Activated naive CD8-positive, alpha-beta T cell treated with anti-CD3 and anti-CD28 coated beads, Interleukin-2, amount 10 ng/mL, durations not matched to agents 7 days and 5 days (primary cell): ENCODE results near the gene ZC3H7A. TPM values are rescaled to one million over a fixed set of nuclear protein-coding genes. Genes with fewer than 3 reads are reported as not detected.
"Not testable (repeated sequence)": the region's sequence is repeated elsewhere in the genome, so short reads cannot be mapped to it uniquely, and the experiment has no call there.

ENCODE experiments used
- ATAC-seq: fragments of 150-1000 bp; cut with Tn5 transposase; one replicate; pipeline ENCODE4 v1.10.0; 2021; ENCODE audit warnings: low read depth, moderate library complexity
- POLR2A ChIA-PET: fragments of 350-600 bp; sonication (Branson Sonifier 250); formaldehyde crosslinking; loops from one replicate; lab custom pipeline; 2021; ENCODE audit warnings: antibody characterized with exemption; lab: Charles Lee
- DNase-seq: peaks from one replicate; pipeline ENCODE4 v3.0.0; 2021
- H3K27ac Mint-ChIP-seq: one replicate; pipeline ENCODE4 v1.8.0; 2022; ENCODE audit warnings: mild to moderate bottlenecking, mixed read lengths
- H3K27me3 Mint-ChIP-seq: one replicate; pipeline ENCODE4 v1.8.0; 2022; ENCODE audit warnings: mild to moderate bottlenecking, moderate library complexity, mixed read lengths
- H3K36me3 Mint-ChIP-seq: one replicate; pipeline ENCODE4 v1.8.0; 2021; ENCODE audit warnings: mild to moderate bottlenecking, mixed read lengths
- H3K4me1 Mint-ChIP-seq: one replicate; pipeline ENCODE4 v1.8.0; 2021; ENCODE audit warnings: mixed read lengths
- H3K4me3 Mint-ChIP-seq: one replicate; pipeline ENCODE4 v1.8.0; 2022; ENCODE audit warnings: mild to moderate bottlenecking, moderate library complexity, mixed read lengths
- H3K9me3 Mint-ChIP-seq: one replicate; pipeline ENCODE4 v1.8.0; 2021; ENCODE audit warnings: mixed read lengths
- total RNA-seq, 2 experiments: library from RNA; stranded (reverse); gene quantifications; one replicate each; pipeline ENCODE4 v1.2.3, GENCODE V29; 2021

ZC3H7A gene
- total RNA-seq, 2 experiments from 2014 or later, result 73.1 to 82.5 TPM

- DNase-seq, result peak; percentile 54
- peaks cover 18% of the 10 kb centered on the region for H3K36me3 Mint-ChIP-seq
- H3K9me3 Mint-ChIP-seq, result no peaks in the 10 kb centered on the region
- POLR2A ChIA-PET, result interaction anchor here (0.8 to 3.5 kb wide), 15 partner anchors 9 to 284 kb away, joined by 3 to 36 read pairs (median 4); partner anchors contain the start of genes GSPT1, LITAF, RSL1D1 and TXNDC11
- peaks cover 63% of the 10 kb centered on the region for H3K4me1 Mint-ChIP-seq
- H3K4me3 Mint-ChIP-seq, result peak overlapping the region; percentile 89
- ATAC-seq, result peak; percentile 0
- H3K27ac Mint-ChIP-seq, result peak overlapping the region; percentile 88
- no peaks in the 10 kb centered on the region for H3K27me3 Mint-ChIP-seq
Measured at GRCh38 chr16:11796227-11797165, 562 bp downstream of the ZC3H7A start.

- peak overlapping the region; percentile 88 for H3K27ac Mint-ChIP-seq
- peaks cover 23% of the 10 kb centered on the region for H3K36me3 Mint-ChIP-seq
- no peak for DNase-seq
- H3K4me1 Mint-ChIP-seq, result peaks cover 68% of the 10 kb centered on the region
- peak overlapping the region; percentile 89 for H3K4me3 Mint-ChIP-seq
- no peaks in the 10 kb centered on the region for H3K27me3 Mint-ChIP-seq
- no peaks in the 10 kb centered on the region for H3K9me3 Mint-ChIP-seq
- POLR2A ChIA-PET, result interaction anchor here (1.2 to 3.5 kb wide), 4 partner anchors 9 to 54 kb away, joined by 3 to 36 read pairs (median 12); partner anchors contain the start of gene TXNDC11
- ATAC-seq, result no peak
Measured at GRCh38 chr16:11795887-11796226, 1.2 kb downstream of the ZC3H7A start.

GRCh38 chr16:11794996-11795886 is 1.8 kb downstream of the ZC3H7A start:
- no peaks in the 10 kb centered on the region for H3K27me3 Mint-ChIP-seq
- no peaks in the 10 kb centered on the region for H3K9me3 Mint-ChIP-seq
- peak overlapping the region; percentile 88 for H3K27ac Mint-ChIP-seq
- ATAC-seq (no peak), DNase-seq (no peak)
- POLR2A ChIA-PET, result interaction anchor here (1.2 to 3.5 kb wide), 3 partner anchors 8 to 53 kb away, joined by 3 to 21 read pairs (median 4); partner anchors contain the start of gene TXNDC11
- H3K4me1 Mint-ChIP-seq, result peaks cover 66% of the 10 kb centered on the region
- H3K36me3 Mint-ChIP-seq, result peaks cover 24% of the 10 kb centered on the region
- H3K4me3 Mint-ChIP-seq, result peak overlapping the region; percentile 89

GRCh38 chr16:11794447-11794846 is 2.6 kb downstream of the ZC3H7A start:
- Mint-ChIP-seq H3K27ac (peak overlapping the region; percentile 60), H3K4me1 (peaks cover 59% of the 10 kb centered on the region), H3K9me3 (no peaks in the 10 kb centered on the region), H3K4me3 (peak overlapping the region; percentile 89), H3K36me3 (peaks cover 23% of the 10 kb centered on the region), H3K27me3 (no peaks in the 10 kb centered on the region)
- DNase-seq, result no peak
- POLR2A ChIA-PET, result interaction anchor here (1.3 kb wide), 1 partner anchor 52 kb away, joined by 4 read pairs; the partner anchor contains the start of gene TXNDC11
- ATAC-seq, result no peak

GRCh38 chr16:11793840-11794239 is 3.2 kb downstream of the ZC3H7A start:
- POLR2A ChIA-PET, result interaction anchor here (2.0 kb wide), 1 partner anchor 10 kb away, joined by 4 read pairs; no protein-coding TSS in a partner anchor
- Mint-ChIP-seq H3K36me3 (peaks cover 23% of the 10 kb centered on the region), H3K9me3 (no peaks in the 10 kb centered on the region), H3K4me1 (peaks cover 54% of the 10 kb centered on the region), H3K27me3 (no peaks in the 10 kb centered on the region), H3K27ac (peak overlapping the region; percentile 31), H3K4me3 (peak overlapping the region; percentile 47)
- ATAC-seq, result no peak
- DNase-seq, result no peak

GRCh38 chr16:11792410-11793241 is 4.4 kb downstream of the ZC3H7A start:
- H3K4me3 Mint-ChIP-seq, result peak overlapping the region; percentile 3

GRCh38 chr16:11791144-11791828 is 5.8 kb downstream of the ZC3H7A start:
- ATAC-seq (no peak), DNase-seq (no peak)
- peaks cover 67% of the 10 kb centered on the region for H3K4me1 Mint-ChIP-seq
- no peaks in the 10 kb centered on the region for H3K27me3 Mint-ChIP-seq
- H3K9me3 Mint-ChIP-seq, result no peaks in the 10 kb centered on the region
- POLR2A ChIA-PET, result interaction anchor here (0.6 to 1.2 kb wide), 2 partner anchors 9 to 15 kb away, joined by 3 read pairs; no protein-coding TSS in a partner anchor
- H3K4me3 Mint-ChIP-seq, result no peak overlapping the region
- H3K36me3 Mint-ChIP-seq, result peaks cover 30% of the 10 kb centered on the region
- H3K27ac Mint-ChIP-seq, result peak overlapping the region; percentile 12

More at GRCh38 chr16:11792410-11793241, 4.4 kb downstream of the ZC3H7A start:
- Mint-ChIP-seq H3K4me1 (peaks cover 53% of the 10 kb centered on the region), H3K27ac (peak overlapping the region; percentile 49), H3K27me3 (no peaks in the 10 kb centered on the region), H3K9me3 (no peaks in the 10 kb centered on the region), H3K36me3 (peaks cover 27% of the 10 kb centered on the region)
- POLR2A ChIA-PET, result interaction anchor here (0.6 to 2.0 kb wide), 2 partner anchors 9 to 216 kb away, joined by 4 read pairs; no protein-coding TSS in a partner anchor
- DNase-seq, result no peak
- no peak for ATAC-seq

GRCh38 chr16:11788914-11789313 is 8.1 kb downstream of the ZC3H7A start:
- H3K27ac Mint-ChIP-seq, result no peak overlapping the region
- H3K27me3 Mint-ChIP-seq, result no peaks in the 10 kb centered on the region
- no peak overlapping the region for H3K4me3 Mint-ChIP-seq
- DNase-seq, result no peak
- peaks cover 19% of the 10 kb centered on the region for H3K36me3 Mint-ChIP-seq
- H3K9me3 Mint-ChIP-seq, result no peaks in the 10 kb centered on the region
- no peak for ATAC-seq
- POLR2A ChIA-PET, result no interaction called here
- peaks cover 56% of the 10 kb centered on the region for H3K4me1 Mint-ChIP-seq

GRCh38 chr16:11784980-11785599 is 12.0 kb downstream of the ZC3H7A start:
- Mint-ChIP-seq H3K27ac (peak overlapping the region; percentile 92), H3K4me1 (peaks cover 55% of the 10 kb centered on the region)
- H3K9me3 Mint-ChIP-seq, H3K27me3 Mint-ChIP-seq, H3K36me3 Mint-ChIP-seq, H3K4me3 Mint-ChIP-seq, DNase-seq, ATAC-seq: not testable (repeated sequence)
- POLR2A ChIA-PET, result interaction anchor here (0.7 to 4.2 kb wide), 5 partner anchors 10 to 66 kb away, joined by 3 to 21 read pairs (median 4); partner anchors contain the start of genes RSL1D1, TXNDC11 and ZC3H7A

- Mint-ChIP-seq H3K4me1 (peaks cover 55% of the 10 kb centered on the region), H3K27ac (peak overlapping the region; percentile 78), H3K4me3 (peak overlapping the region; percentile 51)
- DNase-seq, H3K27me3 Mint-ChIP-seq, H3K9me3 Mint-ChIP-seq, ATAC-seq, H3K36me3 Mint-ChIP-seq: not testable (repeated sequence)
- POLR2A ChIA-PET, result interaction anchor here (1.0 to 4.2 kb wide), 4 partner anchors 8 to 16 kb away, joined by 3 to 21 read pairs (median 4); partner anchors contain the start of gene ZC3H7A
Measured at GRCh38 chr16:11784381-11784780, 12.7 kb downstream of the ZC3H7A start.

GRCh38 chr16:11784038-11784369 is 13.1 kb downstream of the ZC3H7A start:
- no peak for ATAC-seq
- Mint-ChIP-seq H3K27ac (peak overlapping the region; percentile 97), H3K4me1 (peaks cover 55% of the 10 kb centered on the region), H3K9me3 (no peaks in the 10 kb centered on the region), H3K4me3 (peak overlapping the region; percentile 78), H3K27me3 (no peaks in the 10 kb centered on the region), H3K36me3 (peaks cover 7% of the 10 kb centered on the region)
- no peak for DNase-seq
- POLR2A ChIA-PET, result interaction anchor here (1.0 to 4.2 kb wide), 3 partner anchors 9 to 16 kb away, joined by 4 to 21 read pairs (median 4); partner anchors contain the start of gene ZC3H7A
